ENCODE results near the gene ST3GAL3. TPM values are rescaled to one million over a fixed set of nuclear protein-coding genes. Genes with fewer than 3 reads are reported as not detected.

The ST3GAL3 gene
- total RNA-seq, 4 donors from 2014 or later: 32.2 to 57.4 (median 38.3) TPM

- no peak for DNase-seq
- TF ChIP-seq CTCF (IDR thresholded peaks at IDR 0.05 in 4 of 5, conservative IDR thresholded peaks at IDR 0.05 in 1 of 5) (no peak), POLR2A (IDR thresholded peaks at IDR 0.05) (no peak)
- H3K4me1 ChIP-seq: peaks cover 0 to 5% of the 10 kb centered on the region in 2 donors
- H3K27ac ChIP-seq: no peak overlapping the region
- peaks cover 0 to 3% of the 10 kb centered on the region in 2 donors for H3K36me3 ChIP-seq
- in situ Hi-C loops (cut with MboI; ENCODE audit: low sequenced_read_pairs in 4 of 4) (no loop called here), intact Hi-C loops (cut with DNase I; ENCODE audit: low total_unique reads) (no loop called here)
- H3K27me3 ChIP-seq: no peaks in the 10 kb centered on the region
- no peak for ATAC-seq
- no peak overlapping the region for H3K4me3 ChIP-seq
- no peaks in the 10 kb centered on the region for H3K9me3 ChIP-seq
Observed at GRCh38 chr1:43913666-43914360, 206.5 kb downstream of the ST3GAL3 start.

- in situ Hi-C loops (cut with MboI; ENCODE audit: low sequenced_read_pairs in 4 of 4): no loop called here
- peaks cover 0 to 3% of the 10 kb centered on the region in 2 donors for H3K36me3 ChIP-seq
- peaks cover 0 to 5% of the 10 kb centered on the region in 2 donors for H3K4me1 ChIP-seq
- ATAC-seq: peak in 1 of 2 donors; percentile 53
- H3K27me3 ChIP-seq: no peaks in the 10 kb centered on the region
- no peaks in the 10 kb centered on the region for H3K9me3 ChIP-seq
- no peak overlapping the region for H3K27ac ChIP-seq
- intact Hi-C loops (cut with DNase I; ENCODE audit: low total_unique reads): no loop called here
- no peak overlapping the region for H3K4me3 ChIP-seq
- TF ChIP-seq CTCF (IDR thresholded peaks at IDR 0.05 in 4 of 5, conservative IDR thresholded peaks at IDR 0.05 in 1 of 5) (no peak), POLR2A (IDR thresholded peaks at IDR 0.05) (no peak)
- no peak for DNase-seq
Observed at GRCh38 chr1:43914576-43915525, 207.5 kb downstream of the ST3GAL3 start.

- ATAC-seq (no peak), DNase-seq (no peak)
- in situ Hi-C loops (cut with MboI; ENCODE audit: low sequenced_read_pairs in 4 of 4): loop anchor here in 1 of 4 donors (10.0 kb wide), 1 partner anchor 395 kb away; no protein-coding TSS in a partner anchor
- intact Hi-C loops (cut with DNase I; ENCODE audit: low total_unique reads): no loop called here
- Histone ChIP-seq H3K4me1 (peaks cover 0 to 5% of the 10 kb centered on the region in 2 donors), H3K27me3 (no peaks in the 10 kb centered on the region), H3K27ac (no peak overlapping the region), H3K4me3 (no peak overlapping the region), H3K9me3 (no peaks in the 10 kb centered on the region), H3K36me3 (peaks cover 0 to 12% of the 10 kb centered on the region in 2 donors)
- TF ChIP-seq CTCF (IDR thresholded peaks at IDR 0.05 in 4 of 5, conservative IDR thresholded peaks at IDR 0.05 in 1 of 5) (no peak), POLR2A (IDR thresholded peaks at IDR 0.05) (no peak)
Observed at GRCh38 chr1:43919906-43920305, 212.6 kb downstream of the ST3GAL3 start.

GRCh38 chr1:43921022-43921421 lies 213.7 kb downstream of the ST3GAL3 start:
- H3K9me3 ChIP-seq: no peaks in the 10 kb centered on the region
- H3K27me3 ChIP-seq: no peaks in the 10 kb centered on the region
- no peak for ATAC-seq
- no peak for DNase-seq
- in situ Hi-C loops (cut with MboI; ENCODE audit: low sequenced_read_pairs in 4 of 4) (loop anchor here in 1 of 4 donors (10.0 kb wide), 1 partner anchor 396 kb away; no protein-coding TSS in a partner anchor), intact Hi-C loops (cut with DNase I; ENCODE audit: low total_unique reads) (no loop called here)
- H3K36me3 ChIP-seq: peaks cover 0 to 21% of the 10 kb centered on the region in 2 donors
- TF ChIP-seq POLR2A (IDR thresholded peaks at IDR 0.05): no peak
- TF ChIP-seq CTCF (IDR thresholded peaks at IDR 0.05 in 4 of 5, conservative IDR thresholded peaks at IDR 0.05 in 1 of 5): no peak
- peaks cover 0 to 5% of the 10 kb centered on the region in 2 donors for H3K4me1 ChIP-seq
- no peak overlapping the region for H3K27ac ChIP-seq
- H3K4me3 ChIP-seq: no peak overlapping the region
